SJSA1 (cell line): ENCODE data around the gene EML6. TPM values are rescaled to one million over a fixed set of nuclear protein-coding genes. Genes with fewer than 3 reads are reported as not detected.
"Not testable (repeated sequence)": the region's sequence is repeated elsewhere in the genome, so short reads cannot be mapped to it uniquely, and the experiment has no call there.

ENCODE experiments used
- DNase-seq, 2 experiments: peaks; one replicate each; pipeline ENCODE4 v3.0.0-alpha.2; 2015 to 2020; ENCODE audit warnings: low spot score in 2 of 2, low read depth in 1 of 2
- H3K27ac ChIP-seq: fragments of 250-450 bp; sonication (Bioruptor Pico); 2 replicates; pipeline ENCODE4 v1.5.1; 2020; ENCODE audit warnings: mild to moderate bottlenecking, moderate library complexity
- H3K27me3 ChIP-seq: fragments of 250-450 bp; sonication (Bioruptor Pico); replicated peaks from 2 replicates; pipeline ENCODE4 v1.5.1; 2020; ENCODE audit warnings: mild to moderate bottlenecking, moderate library complexity
- H3K36me3 ChIP-seq: fragments of 250-450 bp; sonication (Bioruptor Pico); 2 replicates; pipeline ENCODE4 v1.5.1; 2020; ENCODE audit warnings: mild to moderate bottlenecking
- H3K4me1 ChIP-seq: fragments of 250-450 bp; sonication (Bioruptor Pico); replicated peaks from 2 replicates; pipeline ENCODE4 v1.6.1; 2021; ENCODE audit warnings: mild to moderate bottlenecking
- H3K4me3 ChIP-seq: fragments of 250-450 bp; sonication (Bioruptor Pico); 2 replicates; pipeline ENCODE4 v1.5.1; 2020; ENCODE audit warnings: mild to moderate bottlenecking
- H3K9me3 ChIP-seq: fragments of 250-450 bp; sonication (Bioruptor Pico); replicated peaks from 2 replicates; pipeline ENCODE4 v1.5.1; 2020; ENCODE audit warnings: mild to moderate bottlenecking
- total RNA-seq: library from RNA; depleted of rRNA; stranded (reverse); fragments of >200 nt; shearing (Covaris generic); gene quantifications from 2 replicates; pipeline ENCODE4 v1.2.3, GENCODE V29; 2014

Gene EML6
- total RNA-seq, 1 experiment from 2014 or later, result 1.3 TPM

DNA sequence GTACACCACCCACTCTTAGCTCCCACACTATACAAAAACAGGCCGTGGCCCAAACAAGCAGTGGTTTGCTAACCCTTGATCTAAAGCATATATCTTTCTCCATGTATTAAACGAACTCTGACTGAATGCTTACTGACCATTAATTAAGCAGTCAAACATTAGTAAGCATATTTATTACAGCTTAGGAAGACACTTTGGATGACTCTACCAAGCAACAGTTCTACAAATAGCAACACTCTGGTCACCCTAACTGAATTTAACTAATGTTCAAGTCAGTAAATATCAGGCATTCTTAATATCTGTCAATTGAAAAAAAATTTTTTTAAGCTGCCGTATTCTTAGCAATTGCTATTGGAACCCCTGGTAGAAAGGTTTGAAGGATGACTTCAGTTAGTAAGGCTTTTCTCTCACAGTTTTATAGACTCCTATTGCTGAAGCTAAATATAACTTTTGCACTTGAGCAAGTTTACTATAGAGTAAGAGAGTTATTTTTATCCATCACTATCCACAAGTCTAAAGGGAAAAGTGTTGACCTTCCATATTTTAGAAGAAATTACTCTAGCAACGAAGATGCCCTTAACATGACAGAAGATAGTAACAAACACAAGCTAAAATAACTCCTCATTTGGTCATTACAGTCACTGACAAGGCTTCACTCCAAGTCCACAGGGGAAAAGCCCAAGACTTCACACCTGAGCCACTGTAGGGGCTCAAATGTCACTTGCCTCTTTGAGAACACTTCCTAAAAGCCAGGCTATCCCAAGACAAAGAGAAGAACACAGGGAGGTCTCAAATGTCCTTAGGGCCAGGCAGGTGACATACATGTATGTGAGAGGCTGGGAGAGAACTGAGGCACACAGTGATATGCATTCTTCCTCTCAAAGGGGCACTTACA lies 252.4 kb downstream of the EML6 start:
- no peak for DNase-seq
- Histone ChIP-seq H3K4me1 (no peaks in the 10 kb centered on the region), H3K36me3 (peaks cover 85% of the 10 kb centered on the region), H3K9me3 (no peaks in the 10 kb centered on the region), H3K4me3 (no peak overlapping the region), H3K27me3 (no peaks in the 10 kb centered on the region), H3K27ac (no peak overlapping the region)

DNA sequence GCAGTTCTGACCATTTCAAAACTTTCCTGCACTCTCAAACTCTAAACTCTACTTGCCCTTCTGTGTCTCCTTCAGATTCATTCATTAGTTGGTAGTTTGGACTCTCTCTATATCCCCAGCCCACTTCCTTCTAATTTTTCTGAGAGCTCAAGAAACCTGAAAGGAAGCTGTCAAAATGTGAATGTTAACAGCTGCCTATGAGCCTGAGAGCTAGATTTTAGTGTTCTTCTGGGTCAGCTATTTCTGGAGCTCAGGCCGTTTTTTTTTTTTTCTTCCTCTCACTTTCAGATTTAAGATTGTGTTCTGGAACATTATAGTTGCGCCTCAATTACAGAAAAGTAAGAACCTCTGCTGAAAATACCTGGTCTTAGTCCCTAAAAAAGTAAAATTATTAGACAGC lies 253.7 kb downstream of the EML6 start:
- Histone ChIP-seq H3K27ac (no peak overlapping the region), H3K4me3 (no peak overlapping the region), H3K4me1 (no peaks in the 10 kb centered on the region), H3K9me3 (no peaks in the 10 kb centered on the region), H3K36me3 (peaks cover 84% of the 10 kb centered on the region), H3K27me3 (no peaks in the 10 kb centered on the region)
- no peak for DNase-seq

DNA sequence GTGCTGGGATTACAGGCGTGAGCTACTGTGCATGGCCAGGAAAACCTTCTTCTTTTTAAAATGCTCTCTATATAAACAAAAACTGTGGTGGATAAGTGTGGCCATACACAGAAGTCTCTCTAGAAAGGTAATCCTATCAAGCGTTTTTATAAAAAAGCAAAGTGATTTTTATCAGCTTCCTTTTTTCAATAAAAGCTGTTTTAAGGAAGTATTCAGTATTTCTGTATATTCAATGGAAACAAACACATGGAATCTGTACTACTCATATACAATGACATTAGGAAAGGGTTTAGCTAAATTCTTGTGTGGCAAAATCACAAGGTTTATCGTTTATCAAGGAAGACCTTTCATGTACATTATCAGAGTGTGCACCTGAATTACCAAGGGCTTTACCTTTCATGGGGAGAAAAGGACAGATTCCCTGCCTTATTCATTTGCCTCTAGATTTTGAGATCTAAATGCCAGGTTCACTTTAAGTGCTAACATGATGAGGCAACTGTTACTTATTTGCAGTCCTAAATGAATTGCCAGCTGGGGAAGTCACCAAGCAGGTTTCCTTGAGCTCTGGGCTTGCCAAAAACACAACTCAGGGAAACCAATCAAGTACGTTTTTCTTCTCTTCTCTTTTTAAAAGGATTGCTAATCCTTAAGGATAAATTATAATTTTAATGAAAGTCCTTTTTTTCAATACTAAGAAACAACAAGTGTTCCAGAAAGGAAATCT lies 256.0 kb downstream of the EML6 start:
- H3K27ac ChIP-seq, result no peak overlapping the region
- H3K4me1 ChIP-seq, result peaks cover 11% of the 10 kb centered on the region
- peaks cover 81% of the 10 kb centered on the region for H3K36me3 ChIP-seq
- H3K4me3 ChIP-seq, result no peak overlapping the region
- H3K9me3 ChIP-seq, result no peaks in the 10 kb centered on the region
- no peak for DNase-seq
- no peaks in the 10 kb centered on the region for H3K27me3 ChIP-seq

DNA sequence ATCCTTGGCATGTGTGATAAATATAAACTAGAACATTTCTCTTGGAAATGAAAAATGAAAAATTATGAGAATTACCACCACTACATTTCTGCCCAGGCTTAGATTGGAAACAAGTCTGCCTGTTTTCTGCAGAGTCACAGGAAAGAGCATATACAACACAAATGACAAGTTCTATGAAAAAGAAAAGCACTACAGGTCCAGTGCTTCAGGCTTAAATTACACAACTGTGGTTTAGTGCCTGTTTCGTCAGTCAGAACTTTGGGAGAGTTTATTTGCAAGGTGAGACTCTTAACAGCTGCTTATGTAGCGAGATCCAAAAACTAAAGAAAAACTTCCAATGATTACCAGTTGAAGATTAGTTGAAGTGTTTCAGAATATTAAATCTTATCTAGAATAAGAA lies 257.9 kb downstream of the EML6 start:
- Histone ChIP-seq H3K4me1 (peaks cover 14% of the 10 kb centered on the region), H3K4me3 (no peak overlapping the region), H3K27ac (no peak overlapping the region)

DNA sequence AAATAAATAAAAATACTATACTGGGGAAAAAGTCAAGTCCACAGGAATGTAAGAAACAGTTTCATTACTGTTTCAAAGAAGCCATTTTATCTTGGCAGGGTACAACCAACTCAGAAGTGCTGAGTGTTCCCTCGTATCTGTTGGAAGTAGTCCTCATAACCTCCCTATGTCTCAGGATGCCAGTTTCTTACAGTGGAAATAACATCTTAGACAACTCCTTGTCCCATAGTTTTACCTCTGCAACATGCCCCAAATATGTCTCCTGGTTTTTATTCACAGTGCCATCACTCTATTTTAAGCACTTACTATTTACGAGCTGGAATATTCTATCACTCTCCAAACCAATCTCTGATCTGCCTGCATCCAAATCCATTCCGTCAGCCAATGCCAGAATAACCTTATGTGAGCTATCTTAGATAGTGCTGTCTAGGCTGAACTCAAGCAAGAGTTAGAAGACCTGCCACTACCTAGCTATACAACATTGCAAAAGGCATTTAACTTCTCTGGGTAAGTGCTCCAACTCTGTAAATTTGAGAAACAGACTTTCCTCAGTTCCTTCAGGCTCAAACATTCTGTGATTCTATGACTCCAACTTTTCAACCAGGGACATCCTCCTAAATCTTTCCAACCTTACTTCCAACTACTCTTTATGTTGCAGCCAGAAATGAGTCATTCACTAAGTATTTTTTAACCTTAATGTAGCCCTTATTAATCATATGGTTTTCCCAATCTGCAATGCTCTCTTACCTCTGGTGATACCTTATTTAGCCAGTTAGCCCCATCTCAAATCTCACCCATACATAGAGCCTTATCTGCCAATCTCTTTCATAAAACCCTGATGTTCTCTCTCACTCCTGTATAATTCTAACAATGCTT lies 260.1 kb downstream of the EML6 start:
- H3K27me3 ChIP-seq, result no peaks in the 10 kb centered on the region
- peaks cover 75% of the 10 kb centered on the region for H3K36me3 ChIP-seq
- no peak overlapping the region for H3K4me3 ChIP-seq
- H3K27ac ChIP-seq, result no peak overlapping the region
- no peak for DNase-seq
- H3K9me3 ChIP-seq, result no peaks in the 10 kb centered on the region
- H3K4me1 ChIP-seq, result peaks cover 14% of the 10 kb centered on the region

More for the DNA sequence above, 257.9 kb downstream of the EML6 start:
- no peaks in the 10 kb centered on the region for H3K27me3 ChIP-seq
- DNase-seq, result no peak
- H3K36me3 ChIP-seq, result peaks cover 80% of the 10 kb centered on the region
- H3K9me3 ChIP-seq, result no peaks in the 10 kb centered on the region

DNA sequence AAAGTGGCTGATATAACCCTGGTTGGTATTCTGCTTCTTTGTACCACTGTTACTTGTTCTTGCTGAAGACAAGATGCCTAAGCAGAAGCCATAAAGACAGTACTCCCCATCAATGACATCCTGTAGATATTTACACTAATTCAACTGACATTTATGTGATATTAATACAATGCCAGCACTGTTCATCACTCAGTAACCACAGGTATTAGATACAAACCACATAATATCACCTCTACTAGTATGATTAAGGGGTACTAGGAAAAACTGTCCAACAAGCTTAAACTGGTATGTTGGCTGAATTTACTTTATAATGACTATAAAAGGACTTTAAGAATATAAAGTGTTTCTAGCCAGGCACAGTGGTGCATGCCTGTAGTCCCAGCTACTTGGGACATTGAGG lies 261.0 kb downstream of the EML6 start:
- Histone ChIP-seq H3K27ac (no peak overlapping the region), H3K4me3 (no peak overlapping the region), H3K36me3 (peaks cover 71% of the 10 kb centered on the region), H3K9me3 (no peaks in the 10 kb centered on the region), H3K27me3 (no peaks in the 10 kb centered on the region), H3K4me1 (peaks cover 14% of the 10 kb centered on the region)
- DNase-seq, result no peak

DNA sequence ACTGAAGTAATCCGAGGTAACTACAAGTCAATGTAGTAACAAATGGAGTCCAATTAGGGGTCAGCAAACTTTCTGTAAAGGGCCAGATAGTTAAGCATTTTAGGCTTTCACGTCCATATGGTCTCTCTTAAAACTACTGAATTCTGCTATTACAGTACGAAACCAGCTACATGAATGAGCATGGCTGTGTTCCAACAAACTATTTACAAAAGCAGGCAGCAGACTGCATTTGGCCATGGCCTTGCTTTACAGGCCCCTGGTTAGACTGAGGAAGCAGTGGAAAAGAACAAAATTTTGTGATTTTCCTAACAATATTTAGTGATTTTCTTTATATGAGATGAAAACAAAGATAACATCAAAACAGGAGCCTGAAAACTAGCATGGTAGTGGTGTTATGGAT lies 262.8 kb downstream of the EML6 start:
- DNase-seq, result no peak
- Histone ChIP-seq H3K36me3 (peaks cover 56% of the 10 kb centered on the region), H3K27me3 (no peaks in the 10 kb centered on the region), H3K4me3 (no peak overlapping the region), H3K27ac (no peak overlapping the region), H3K4me1 (peaks cover 14% of the 10 kb centered on the region), H3K9me3 (no peaks in the 10 kb centered on the region)

DNA sequence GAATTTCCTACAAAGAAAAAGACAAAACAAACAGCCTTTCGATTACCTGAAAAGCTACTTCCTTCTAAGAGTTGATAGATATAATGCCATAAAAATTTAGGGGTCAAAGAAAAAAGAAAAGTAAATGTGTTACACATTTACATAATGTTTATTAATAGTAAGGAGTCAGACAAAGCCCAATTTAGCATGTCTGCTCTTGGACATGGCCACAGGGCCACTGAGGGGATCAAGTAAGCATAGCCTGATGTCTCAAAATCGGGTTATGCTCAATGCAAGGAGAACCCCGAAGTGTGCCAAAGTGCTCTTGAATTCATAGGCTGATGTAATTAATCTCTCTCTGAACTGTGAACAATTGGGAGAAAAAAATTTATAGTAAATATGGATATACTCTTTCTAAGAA lies 265.1 kb downstream of the EML6 start:
- Histone ChIP-seq H3K27ac (no peak overlapping the region), H3K4me1 (peaks cover 12% of the 10 kb centered on the region), H3K36me3 (peaks cover 40% of the 10 kb centered on the region), H3K9me3 (no peaks in the 10 kb centered on the region), H3K27me3 (no peaks in the 10 kb centered on the region), H3K4me3 (no peak overlapping the region)
- DNase-seq, result no peak

DNA sequence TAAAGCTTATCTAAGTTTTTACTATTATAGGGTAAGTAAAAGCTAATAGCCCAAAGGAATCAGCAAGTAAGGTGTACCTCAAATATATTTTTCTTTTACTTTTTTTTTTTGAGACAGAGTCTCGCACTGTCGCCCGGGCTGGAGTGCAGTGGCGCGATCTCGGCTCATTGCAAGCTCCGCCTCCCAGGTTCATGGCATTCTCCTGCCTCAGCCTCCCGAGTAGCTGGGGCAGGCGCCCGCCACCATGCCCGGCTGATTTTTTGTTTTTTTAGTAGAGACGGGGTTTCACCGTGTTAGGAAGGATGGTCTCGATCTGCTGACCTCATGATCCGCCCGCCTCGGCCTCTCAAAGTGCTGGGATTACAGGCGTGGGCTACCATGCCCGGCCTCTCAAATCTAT lies 267.2 kb downstream of the EML6 start:
- not testable (repeated sequence) for H3K27me3 ChIP-seq, H3K27ac ChIP-seq, DNase-seq, H3K4me3 ChIP-seq, H3K4me1 ChIP-seq, H3K9me3 ChIP-seq
- H3K36me3 ChIP-seq, result peaks cover 23% of the 10 kb centered on the region

DNA sequence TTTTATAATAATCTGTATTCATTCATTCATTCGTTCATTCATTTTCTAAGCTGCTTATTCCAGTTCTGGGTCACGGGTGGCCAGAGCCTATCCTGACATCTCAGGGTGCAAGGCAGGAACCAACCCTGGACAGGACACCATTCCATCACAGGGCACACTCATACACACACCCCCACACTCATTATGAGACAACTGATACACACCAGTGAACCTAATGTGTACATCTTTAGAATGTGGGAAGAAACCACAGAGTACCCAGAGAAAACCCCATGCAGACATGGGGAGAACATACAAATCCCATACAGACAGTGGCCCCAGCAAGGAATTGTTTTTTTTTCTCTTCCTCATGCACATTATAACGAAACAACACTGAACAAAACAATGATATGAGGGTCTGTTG lies 272.1 kb downstream of the EML6 start:
- no peak for DNase-seq
- peaks cover 8% of the 10 kb centered on the region; the same call in 1 of the 2 replicates for H3K36me3 ChIP-seq
- H3K9me3 ChIP-seq, result no peaks in the 10 kb centered on the region
- H3K27ac ChIP-seq, result no peak overlapping the region
- peaks cover 17% of the 10 kb centered on the region for H3K4me1 ChIP-seq
- no peaks in the 10 kb centered on the region for H3K27me3 ChIP-seq
- no peak overlapping the region for H3K4me3 ChIP-seq

DNA sequence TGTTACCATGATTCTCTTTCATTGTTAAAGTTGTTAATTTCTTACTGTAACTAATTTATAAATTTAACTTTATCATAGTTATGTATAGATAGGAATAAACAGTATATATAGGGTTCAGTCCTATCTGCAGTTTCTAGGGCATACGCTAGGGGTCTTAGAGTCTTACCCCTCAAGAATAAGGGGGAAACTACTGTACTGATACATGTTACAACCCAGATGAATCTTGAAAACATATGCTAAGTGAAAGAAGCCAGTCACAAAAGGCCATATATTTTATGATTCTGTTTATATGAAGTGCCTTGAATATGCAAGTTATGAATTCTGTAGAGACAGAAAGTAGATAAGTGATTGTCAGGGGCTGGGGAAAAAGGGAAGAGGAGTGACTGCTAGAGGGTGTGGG lies 274.4 kb downstream of the EML6 start:
- H3K4me1 ChIP-seq, result peaks cover 17% of the 10 kb centered on the region
- no peak for DNase-seq

DNA sequence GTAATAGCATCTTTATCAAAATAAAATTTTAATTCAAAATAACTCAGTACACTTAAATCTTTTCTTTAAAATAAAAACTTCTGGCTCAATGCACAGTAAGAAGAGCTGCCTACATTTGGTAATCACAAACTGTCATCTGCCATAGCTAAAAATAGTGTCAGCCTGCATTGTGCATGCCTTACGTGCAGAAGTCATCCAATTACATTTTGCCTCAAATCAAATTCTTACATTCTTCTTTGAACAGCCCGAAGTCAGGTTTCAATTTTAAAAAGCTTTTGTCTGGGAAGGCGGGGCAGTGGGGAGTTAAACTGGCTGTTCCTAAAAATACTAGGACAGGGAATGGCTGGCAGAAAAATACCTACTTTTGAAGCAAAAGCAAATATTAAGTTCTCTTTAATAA lies 275.7 kb downstream of the EML6 start:
- Histone ChIP-seq H3K4me1 (peaks cover 17% of the 10 kb centered on the region), H3K36me3 (0 out of 2 replicates have a peak, but pooled peaks cover 5% of the 10 kb centered on the region), H3K27me3 (no peaks in the 10 kb centered on the region), H3K4me3 (no peak overlapping the region), H3K27ac (peak overlapping the region; percentile 21), H3K9me3 (no peaks in the 10 kb centered on the region)
- DNase-seq, result peak in 1 of 2 experiments; percentile 63

More for the DNA sequence above, 274.4 kb downstream of the EML6 start:
- Histone ChIP-seq H3K27me3 (no peaks in the 10 kb centered on the region), H3K9me3 (no peaks in the 10 kb centered on the region), H3K4me3 (no peak overlapping the region), H3K36me3 (peaks cover 8% of the 10 kb centered on the region; the same call in 1 of the 2 replicates), H3K27ac (no peak overlapping the region)

DNA sequence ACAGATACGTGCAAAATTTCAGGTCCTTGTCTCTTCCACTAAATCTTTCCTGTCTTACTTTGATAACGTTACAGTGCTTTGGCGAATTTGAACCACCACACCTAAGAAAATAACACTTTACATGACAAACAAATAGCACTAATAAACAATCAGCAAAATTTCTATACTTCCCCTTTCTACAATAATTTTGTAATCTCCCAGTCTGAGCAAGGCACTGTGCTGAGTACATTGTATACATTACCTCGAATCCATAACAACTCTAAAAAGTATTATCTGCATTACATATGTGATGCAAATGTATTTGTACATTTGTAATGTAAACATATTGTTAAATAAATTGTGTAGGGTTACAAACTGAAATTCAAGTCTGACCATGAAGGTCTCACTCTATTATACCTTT lies 276.9 kb downstream of the EML6 start:
- Histone ChIP-seq H3K4me3 (no peak overlapping the region), H3K36me3 (0 out of 2 replicates have a peak, but pooled peaks cover 5% of the 10 kb centered on the region), H3K27me3 (no peaks in the 10 kb centered on the region), H3K27ac (no peak overlapping the region), H3K4me1 (peaks cover 17% of the 10 kb centered on the region), H3K9me3 (no peaks in the 10 kb centered on the region)
- DNase-seq, result no peak
